GM19025 (cell line): ENCODE data around the gene SPR.

Experiments
- ATAC-seq: cut with Tn5 transposase; IDR thresholded peaks from one replicate; pipeline ENCODE4 v1.9.1; 2021; ENCODE audit warnings: mild to moderate bottlenecking, low read depth, moderate library complexity; ENCODE audit not compliant: unreplicated experiment

The SPR gene

GRCh38 chr2:72927619-72928550, 40.7 kb downstream of the SPR start:
- no peak for ATAC-seq

- no peak for ATAC-seq
These were observed 41.8 kb downstream of the SPR start for GRCh38 chr2:72929010-72929409.

DNA sequence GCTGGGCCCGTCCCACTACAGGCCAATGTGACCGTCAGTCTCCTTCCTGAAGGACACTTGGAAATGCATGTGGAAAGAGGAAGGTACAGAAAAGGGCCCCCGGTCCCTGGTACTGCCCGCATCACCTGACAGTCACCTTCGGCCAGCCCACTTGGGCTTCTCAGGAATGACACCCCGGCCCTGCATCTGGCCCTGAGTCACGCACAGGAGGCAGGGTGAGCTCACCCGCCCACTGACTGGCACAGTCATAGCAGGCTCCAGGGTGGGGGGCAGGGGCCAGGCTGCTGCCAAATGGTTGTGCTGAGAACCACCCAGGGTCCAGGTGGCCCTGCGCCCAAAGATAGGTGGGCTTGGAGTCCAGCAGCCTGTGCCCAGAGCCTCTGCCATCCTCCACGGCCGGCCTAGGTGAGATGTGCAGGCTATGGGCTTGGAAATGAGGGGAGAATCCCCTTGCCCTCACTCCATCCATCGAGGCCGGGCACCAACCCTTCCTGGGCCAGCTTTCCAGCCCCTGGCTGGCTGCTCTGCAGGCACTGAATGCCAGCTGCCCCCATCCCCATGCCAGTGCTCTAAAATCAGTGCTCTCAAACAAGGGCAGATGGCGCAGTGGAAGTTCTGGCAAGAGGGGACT, 44.2 kb downstream of the SPR start:
- ATAC-seq, result no peak

DNA sequence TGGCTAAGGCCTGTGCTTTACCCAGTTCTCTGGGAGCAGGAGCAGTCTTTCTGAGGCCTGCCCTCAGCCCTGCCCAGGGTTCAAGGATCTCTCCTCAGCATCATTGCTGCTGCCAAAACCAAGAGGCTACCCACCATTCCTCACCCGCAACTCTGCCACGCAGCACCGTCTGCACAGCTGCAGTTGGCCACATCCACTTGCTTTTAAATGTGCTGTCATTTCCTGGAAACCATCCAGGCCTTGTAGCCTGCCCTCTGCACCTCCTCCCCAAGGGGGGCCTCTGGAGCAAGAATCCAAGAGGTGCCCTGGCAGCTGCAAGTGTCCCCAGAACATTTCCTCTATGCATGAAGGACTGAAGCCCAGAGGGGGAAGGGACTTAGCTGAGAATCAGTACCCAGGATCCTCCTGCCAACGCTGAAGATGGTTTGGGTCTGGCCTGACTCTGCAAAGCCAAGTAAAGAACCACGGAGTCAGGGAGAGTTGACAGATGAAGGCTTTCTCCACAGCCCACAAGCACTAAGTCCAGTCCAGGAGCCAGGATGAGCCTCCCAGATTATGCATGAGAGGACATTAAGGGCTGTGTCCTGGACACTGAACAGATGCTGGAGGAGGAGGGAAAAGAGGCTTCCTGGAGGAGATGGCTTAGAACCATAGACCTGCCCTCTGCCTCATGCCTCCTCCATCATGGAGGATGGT, 45.0 kb downstream of the SPR start:
- ATAC-seq, result no peak

DNA sequence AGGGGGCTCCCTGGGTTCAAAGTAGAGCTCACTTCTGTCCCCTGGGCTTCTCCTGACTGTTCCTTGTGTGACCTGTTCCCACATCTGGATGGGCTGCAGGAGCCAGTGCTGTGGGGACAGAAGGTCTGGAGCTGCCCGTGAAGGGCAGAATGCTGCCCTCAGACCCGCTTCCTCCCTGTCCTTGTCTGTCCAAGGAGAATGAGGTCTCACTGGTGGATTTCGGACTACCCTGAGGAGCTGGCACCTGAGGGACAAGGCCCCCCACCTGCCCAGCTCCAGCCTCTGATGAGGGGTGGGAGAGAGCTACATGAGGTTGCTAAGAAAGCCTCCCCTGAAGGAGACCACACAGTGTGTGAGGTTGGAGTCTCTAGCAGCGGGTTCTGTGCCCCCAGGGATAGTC, 45.6 kb downstream of the SPR start:
- ATAC-seq, result no peak

GRCh38 chr2:72933207-72933606, 46.0 kb downstream of the SPR start:
- no peak for ATAC-seq

- ATAC-seq, result no peak
These were observed 46.5 kb downstream of the SPR start for GRCh38 chr2:72933646-72934151.

DNA sequence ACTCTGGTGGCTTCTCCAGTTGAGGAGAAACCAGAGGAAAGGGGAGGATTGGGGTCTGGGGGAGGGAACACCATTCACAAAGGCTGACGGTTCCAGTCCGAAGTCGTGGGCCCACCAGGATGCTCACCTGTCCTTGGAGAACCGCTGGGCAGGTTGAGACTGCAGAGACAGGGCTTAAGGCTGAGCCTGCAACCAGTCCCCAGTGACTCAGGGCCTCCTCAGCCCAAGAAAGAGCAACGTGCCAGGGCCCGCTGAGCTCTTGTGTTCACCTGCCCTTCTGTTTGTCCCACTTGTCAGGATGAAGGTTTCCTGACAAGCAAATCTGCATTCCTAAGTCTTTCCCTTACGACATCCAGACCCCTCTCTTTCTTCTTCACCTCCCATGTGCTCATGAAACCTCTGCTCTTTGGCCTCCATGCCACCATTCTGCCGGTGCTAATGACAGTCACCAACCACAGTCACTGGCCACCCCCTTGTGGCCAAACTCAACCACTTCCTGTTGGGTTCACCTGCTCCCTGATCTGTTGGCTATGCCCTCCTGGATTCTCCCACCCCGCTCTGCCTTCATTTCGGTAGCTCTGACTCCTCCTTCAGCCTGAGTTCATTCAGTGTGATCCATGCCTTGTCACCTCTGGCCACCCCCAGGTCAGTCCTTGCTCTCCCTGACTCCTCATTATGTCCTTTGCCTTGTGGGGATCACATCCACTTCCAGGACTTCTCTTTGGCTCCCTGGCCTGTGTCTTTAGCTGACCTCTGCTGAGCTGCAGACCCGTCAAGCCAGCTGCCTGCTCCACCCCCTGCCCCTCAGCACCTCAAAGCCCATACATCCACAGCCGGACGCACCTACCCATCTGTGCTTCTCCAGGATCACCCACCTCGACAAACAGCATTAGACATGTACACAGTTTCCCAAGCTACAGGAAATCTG, 47.7 kb downstream of the SPR start:
- peak; percentile 66 for ATAC-seq

- no peak for ATAC-seq
These were observed 48.4 kb downstream of the SPR start for GRCh38 chr2:72935611-72935957.

DNA sequence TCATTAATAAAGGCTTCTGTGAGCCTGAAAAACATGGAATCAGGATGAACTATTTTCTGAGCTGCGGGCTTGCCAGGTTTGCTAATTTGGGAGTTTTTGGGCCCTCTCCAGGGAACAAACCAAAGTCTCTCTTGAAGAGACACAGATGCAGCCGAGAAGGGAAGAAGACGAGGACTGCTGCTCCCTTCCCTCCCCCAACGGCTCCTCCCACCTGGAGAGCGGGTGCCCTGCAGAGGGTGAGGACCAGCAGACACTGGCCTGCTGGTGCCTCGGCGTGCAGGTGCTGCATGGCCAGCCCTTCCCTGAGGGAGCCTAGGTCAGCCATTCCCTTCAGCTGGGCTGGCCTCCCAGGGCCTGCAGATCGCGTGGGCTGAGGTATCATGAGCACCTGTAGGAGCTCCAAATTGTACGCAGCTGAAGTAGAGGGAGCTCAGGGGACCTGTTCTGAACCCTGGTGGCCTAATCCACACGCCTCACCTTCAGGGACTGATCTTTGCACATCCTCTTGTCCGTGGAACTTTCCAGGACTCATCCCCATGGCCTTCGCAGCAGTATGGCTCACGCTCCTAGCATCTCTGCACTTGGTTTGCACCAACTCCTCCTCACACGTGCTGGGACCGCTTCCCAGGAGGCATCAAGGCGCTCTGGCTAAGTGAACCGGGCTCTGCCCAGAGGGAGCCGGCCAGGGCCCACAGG, 49.6 kb downstream of the SPR start:
- ATAC-seq, result no peak

DNA sequence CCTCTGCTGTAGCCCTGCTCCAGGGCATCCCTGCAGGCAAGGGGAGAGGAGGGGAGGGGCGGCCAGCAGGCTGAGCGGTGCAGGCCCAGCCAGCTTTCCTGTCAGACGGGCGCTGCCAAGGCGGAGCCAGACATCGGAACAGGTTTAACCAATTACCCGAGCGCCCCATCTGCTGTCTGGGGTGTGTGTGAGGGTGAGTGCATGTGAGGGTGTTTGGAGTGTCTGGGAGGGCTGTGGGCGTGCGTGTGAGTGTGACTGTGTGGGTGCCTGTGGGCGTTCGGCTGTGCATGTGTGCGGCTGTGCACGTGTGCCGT, 50.1 kb downstream of the SPR start:
- no peak for ATAC-seq

- ATAC-seq, result no peak
These were observed 51.2 kb downstream of the SPR start for GRCh38 chr2:72938455-72938854.

GRCh38 chr2:72940361-72940760, 53.2 kb downstream of the SPR start:
- ATAC-seq, result no peak

DNA sequence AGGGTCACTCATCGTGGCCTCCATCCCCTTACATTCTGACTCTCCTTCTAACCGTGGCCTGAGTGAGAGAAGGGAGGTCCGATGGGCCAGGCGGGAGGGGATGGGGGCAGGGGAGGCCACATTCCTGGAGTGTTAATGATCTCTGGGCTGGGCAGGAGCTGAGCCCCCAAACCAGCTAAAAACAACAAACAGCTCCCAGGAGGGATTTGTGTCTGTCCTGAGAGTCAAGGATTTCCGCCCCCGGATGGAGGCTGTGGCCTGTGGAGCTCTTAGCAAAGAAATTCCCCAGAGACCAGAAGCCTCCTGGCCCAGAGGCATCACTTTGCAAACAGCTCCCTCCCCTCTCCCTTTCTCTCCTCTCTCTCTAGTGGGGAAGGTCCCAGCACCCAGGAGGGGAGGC, 53.6 kb downstream of the SPR start:
- no peak for ATAC-seq
